ENCODE results near the gene THEM5.
A peak's percentile ranks its signal among the peaks of the same experiment; 100 is the strongest.
"Not testable (repeated sequence)": the region's sequence is repeated elsewhere in the genome, so short reads cannot be mapped to it uniquely, and the experiment has no call there.

Gene THEM5

DNA sequence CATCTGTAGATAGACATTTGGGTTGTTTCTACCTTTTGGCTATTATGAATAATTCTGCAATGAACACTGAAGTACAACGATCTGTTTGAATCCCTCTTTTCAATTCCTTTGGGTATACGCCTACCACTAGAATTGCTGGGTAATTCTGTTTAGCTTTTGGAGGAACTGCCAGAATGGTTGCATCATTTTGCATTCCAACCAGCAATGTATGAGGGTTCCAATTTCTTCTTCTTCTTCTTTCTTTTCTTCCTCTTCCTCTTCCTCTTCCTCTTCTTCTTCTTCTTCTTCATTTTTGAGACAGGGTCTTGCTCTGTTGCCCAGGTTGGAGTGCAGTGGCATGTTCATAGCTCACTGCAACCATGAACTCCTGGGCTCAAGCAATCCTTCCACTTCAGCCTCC lies 13.8 kb upstream of the THEM5 start:
- no peak for DNase-seq

DNA sequence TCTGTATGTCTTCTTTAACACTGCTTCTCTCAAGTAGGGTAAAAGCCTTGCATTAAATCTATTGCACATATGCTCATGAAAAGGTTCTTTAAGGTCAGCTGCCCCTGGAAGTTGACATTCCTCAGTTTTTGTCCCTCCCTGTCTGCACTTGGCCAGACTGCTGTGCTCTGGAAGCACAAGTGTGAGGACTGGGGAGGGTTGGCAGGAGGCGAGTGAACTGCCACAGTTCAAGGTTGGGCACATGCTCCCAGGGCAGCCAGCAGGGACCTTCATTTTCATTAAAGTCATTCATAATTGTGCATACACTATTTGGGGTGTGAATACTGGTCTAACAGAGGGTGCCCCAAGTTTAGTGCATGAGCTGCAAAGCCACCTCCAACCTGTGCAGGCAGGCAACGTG lies 10.9 kb upstream of the THEM5 start:
- no peak for DNase-seq

DNA sequence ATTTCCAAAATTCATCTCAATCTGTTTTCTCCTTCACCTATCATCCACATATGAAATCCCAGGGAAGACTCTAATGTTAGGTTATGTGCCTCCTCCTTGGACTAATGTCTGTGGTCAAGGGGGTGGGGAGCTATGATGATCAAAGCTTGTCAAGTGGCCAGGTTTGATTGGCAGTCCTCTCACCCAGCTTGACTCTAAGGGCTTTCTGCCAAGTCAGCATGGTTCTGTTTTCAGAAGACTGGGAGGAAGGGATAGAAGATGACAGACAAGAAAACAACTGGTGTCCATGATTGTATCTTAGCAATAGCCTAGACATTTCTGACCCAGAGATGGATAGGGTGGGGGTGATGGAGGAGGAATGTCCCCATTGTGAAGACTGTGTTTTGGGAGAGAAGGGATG lies 9.1 kb upstream of the THEM5 start:
- no peak for DNase-seq

DNA sequence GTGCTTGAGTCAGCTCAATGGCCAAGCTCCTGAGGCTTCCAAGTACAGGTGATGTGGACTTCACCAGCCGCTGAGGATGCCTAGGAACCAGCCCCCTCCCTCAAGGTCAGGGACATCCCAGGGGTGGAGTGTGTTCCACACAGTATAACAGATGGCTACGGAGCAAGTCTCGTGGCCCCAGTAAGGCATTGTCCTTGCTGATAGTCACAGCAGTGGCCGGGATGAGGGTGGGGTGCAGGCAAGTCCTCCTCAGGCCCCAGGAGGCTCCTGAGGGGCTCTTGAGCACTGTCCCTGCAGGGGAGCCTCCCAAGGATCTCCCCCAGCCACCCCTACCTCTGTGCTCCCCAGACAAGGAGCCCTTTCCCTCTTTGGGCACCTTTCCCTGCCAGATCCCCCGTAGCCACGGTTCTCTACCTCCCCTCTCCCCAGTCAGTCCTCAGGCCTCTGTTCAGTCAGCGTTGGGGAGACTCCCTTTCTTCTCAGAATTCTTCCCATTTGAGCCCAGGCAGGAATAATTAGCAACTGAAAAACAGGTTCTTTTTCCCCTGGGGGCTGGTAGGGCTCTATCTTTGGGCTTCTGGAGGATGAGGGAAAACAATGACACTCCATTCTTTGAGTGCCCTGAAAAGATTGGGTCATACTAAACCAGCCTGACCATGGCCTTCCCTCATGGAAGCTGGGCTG lies 7.1 kb upstream of the THEM5 start:
- no peak for DNase-seq

DNA sequence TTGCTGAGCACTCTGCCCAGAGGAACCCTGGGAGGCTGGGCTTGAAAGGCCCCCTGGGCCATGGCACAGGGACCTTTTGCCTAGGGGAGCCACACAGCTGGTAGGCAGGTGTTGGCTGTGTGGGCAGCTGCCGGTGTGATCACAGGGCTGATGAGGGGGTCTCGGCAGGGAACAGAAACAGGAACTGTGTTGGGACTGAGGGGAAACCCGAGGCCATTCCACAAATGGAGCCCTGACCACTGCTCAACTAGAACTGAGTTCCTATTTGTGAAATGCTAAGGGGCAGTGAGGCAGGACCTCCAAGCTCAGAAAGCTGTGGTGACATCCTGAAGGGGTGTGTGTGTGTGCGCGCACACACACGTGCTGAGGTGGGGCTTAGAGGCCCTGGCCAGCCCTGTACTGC lies 6.4 kb upstream of the THEM5 start:
- no peak for DNase-seq

DNA sequence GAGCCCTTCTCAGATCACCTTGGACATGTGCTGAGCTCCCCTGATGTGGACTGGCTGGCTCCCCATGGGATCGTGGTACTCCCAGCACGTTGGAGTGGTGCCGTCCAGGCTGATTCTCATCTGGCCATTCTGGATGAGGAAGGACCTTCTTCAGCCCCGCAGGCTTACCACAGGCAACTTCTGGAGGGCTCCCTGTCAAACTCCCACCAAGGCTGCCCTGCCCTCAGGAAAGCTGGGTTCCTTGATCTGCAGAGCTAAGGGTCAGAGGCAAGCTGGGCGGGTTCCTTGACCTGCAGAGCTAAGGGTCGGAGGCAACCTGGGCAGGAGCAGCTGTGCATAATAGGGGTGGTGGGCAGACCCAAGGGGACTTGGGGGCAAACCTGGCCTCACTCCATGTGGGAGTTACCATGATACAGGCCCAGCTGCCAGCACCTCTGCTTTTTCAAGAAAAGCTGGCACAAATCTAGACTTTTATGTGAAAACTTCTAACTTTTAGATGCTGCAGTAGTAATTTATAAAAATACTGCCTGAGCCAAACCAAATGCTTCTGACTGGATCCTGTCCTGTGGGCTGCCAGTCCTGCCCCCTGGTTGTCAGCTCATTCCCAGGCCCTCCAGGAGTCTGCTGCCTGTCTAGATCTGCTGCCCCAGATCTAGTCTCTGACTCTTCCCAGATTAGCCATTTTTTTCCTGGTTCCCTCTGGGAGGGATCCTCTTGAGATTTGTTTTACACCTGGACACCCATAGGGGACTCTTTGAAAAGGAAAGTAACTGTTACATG lies 5.6 kb upstream of the THEM5 start:
- DNase-seq: no peak

DNA sequence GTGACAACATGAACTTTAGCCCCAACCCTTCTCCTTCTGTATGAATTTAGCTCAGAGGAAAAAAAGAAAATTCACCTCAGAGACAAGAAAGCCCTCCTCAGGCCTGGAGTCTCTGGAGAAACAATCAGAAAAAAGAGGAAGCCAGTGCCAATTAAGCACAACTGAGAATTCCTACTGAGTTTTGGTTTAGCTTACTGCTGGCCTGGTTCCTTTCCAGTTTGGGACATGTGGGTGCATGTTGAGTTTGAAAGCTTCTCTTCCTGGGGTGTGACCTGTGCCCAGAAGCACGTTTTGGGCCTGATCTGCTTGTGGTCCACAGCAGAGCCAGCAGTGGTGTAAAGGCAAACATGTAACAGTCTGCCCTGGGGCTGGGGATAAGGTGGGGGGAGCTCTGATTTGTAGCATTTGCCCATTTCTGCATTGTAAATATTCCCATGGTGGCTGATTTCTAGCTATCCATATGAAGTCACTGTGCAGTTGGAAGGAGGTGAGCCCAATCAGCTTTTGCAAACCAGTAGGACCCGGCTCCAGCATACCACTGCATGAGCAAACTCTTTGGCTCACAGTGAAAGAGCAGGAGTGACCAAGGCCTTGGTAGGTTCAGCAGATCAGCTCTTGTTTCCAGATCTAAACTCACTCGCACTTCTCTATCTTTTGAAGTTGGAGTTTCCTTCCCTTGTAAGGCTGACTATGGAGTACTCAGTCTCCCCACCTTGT lies 4.7 kb upstream of the THEM5 start:
- DNase-seq: no peak

DNA sequence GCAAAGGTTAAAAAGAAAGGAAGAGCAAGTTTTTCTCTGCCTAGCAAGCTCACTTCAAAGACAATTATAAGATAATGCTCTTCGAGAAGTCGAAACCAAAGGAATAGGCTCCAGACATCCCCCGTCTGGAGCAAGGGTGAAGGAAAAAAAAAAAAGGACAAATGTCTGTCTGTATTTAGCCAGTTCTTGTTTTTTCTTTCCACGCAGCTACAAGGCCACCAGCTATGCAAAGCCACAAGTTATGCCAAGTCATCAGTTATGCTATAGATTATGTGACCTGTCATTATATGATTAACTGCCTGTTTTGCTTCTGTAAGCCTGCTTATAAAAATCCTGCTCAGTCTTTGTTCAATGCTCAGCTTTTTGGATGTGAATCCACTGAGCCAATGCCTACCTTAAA lies 2.4 kb upstream of the THEM5 start:
- no peak for DNase-seq

DNA sequence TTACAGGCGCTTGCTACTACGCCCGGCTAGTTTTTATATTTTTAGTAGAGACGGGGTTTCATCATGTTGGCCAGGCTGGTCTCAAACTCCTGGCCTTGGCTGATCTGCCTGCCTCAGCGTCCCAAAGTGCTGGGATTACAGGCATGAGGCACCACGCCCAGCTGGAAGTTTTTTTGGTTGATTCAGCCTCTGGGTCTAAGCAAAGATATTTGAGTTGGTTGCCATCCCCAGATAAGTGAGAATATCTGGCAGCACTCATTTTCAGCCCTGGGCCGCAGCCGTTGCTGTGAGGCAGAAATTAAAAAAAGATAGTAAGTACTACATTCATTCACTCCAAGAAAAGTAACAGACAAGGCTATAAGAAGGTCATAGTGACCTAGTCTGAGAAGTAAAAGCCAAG lies 2.0 kb upstream of the THEM5 start:
- DNase-seq: not testable (repeated sequence)

DNA sequence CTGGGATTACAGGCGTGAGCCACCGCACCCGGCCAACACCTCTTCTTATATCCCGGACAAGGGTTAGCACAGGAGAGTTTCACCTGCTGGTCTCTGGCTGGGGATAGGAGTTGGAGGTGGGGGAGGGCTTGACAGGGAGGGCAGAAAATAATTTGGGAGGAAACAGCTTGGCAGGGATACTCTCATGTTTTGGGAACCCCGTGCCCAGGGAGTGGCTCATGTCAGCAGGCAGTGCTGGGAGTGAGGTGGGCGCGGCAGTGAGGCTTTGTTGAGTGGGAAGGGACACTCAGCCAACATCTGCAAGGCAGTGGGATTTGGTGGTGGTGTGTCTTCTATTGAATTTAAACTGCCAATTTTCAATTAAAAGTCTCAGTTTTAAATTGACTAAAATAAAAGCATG lies 1.1 kb upstream of the THEM5 start:
- DNase-seq: no peak

DNA sequence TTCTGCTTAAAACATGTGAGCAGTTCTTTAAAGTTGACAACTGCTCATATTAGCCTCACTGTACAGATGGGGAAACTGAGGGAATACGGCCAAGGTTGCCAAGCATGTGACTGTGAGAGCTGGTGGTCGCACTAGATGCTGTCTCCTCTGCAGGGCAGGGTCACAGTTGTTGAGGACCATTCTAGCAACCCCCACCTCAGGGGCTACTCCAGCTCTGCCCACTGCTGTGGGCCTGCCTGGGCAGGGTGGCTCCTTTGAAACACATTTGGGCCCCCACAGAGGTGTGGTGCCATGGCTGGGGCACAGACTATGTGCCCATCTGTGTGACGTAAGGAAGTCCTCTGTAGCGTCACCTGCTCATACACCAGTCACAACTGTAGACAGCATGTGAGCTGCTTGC lies 779 bp downstream of the THEM5 start:
- DNase-seq: no peak

DNA sequence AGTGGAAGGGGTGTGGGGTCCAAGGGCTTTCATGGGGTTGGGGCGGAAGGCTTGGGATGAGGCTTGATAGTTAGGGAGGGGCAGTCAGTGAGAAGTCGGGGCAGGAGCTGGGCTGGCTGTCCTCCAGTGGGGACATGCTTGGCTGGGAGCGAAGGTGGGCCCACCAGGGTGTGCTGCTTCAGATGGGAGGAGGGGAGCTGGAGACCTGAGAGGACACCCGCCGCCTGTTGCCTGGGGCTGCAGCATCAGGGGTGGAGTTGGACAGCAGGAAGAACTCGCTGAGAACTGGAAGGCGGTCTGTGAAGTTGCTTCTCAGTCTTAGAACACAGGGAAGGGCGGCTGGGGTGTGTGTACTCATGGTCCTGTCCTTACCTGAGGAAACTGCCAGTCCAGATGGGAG lies 1.6 kb downstream of the THEM5 start:
- DNase-seq: no peak

DNA sequence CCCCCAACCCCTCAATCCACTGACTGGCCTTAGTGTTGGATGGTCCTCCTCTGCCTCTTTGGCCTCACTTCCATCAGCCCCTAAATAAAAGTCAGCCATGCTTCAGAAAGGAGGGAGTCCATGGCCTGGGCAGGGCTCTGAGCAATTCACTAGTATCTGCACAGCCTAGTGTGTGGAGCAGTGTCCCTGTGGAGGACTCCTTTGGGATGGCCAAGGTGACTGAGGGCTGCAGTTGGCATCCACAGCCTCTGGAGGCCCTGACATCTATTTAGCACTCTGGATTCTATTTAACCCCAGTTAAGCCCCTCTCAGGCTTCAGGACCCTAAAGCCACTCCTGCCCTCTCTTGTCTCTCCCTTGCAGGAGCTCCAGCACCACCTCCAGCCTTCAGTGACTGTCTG lies 3.6 kb downstream of the THEM5 start:
- DNase-seq: no peak

DNA sequence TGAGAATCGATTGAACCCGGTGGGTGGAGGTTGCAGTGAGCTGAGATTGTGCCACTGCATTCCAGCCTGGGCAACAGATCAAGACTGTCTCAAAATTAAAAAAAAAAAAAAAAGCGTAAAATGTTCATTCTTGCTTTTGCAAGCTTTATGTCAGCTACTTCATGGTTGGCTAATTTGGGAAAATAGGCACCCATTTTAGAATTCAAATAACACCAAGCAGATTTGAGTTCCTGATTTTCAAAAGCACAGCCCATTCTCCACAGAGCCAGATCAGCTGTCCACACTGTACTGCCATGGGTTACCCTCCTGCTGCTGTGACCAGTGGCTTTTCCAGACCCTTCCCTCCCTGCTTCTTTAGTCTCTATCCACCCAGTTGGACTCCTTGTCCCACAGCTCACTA lies 4.4 kb downstream of the THEM5 start:
- DNase-seq: no peak

DNA sequence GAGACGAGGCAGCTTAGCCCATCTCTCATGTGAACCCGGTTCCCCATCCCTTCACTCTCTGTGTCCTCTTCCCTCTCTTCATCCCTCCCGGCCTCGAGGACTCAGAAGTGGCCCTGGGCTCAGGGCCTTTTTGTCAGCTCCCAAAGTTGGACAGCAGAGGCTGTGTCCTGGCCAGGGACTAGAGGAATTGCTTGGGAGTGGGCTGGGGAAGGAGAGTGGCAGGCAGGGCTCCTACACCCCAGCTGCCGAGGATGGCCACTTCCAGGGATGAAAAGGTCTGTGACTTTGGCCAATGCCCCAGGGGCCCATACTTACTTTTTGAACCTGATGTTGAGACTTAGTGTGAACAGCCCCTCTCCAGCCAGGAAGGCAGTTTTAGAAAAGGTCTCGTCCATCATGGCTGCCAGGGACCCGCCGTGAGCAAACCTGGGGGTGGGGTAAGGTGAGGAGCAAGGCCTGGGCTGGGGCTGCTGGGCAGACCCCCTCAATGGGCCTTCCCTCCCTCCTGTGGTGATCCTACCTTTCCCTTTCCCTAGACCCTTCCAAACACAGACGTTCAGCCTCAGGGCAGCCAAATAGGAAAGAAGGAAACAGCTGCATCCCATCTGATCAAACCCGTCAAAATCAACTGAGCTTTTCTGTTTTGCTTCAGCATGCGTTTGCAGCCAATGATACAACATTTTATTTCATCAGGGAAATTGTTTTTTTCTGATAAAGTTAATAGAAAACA lies 5.5 kb downstream of the THEM5 start:
- DNase-seq: no peak

DNA sequence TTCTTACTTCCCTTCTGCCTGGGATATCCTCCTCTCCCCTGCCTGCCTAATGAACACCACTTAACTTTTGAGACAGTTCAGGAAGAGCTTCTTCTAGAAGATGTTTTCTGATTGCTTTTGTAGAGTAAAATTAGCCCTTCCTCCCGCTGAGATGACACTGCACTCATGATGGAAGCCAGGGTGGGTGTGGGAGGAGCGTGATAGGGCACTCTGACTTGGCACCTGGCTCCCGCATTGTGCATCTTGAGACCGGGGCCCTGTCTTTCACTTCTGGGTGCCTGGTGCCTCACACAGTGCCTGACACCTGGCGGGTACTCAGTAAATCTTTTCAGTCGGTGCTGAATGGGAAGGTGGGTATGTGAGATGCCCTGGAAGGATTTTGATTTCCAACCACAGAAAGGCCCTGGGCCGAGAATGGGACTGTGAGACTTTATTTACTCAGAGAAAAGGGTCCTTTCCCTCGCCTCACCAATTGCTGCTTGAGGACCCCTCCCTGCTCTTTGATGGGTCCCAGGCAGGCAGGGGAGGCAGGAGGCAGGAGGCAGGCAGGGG lies 6.8 kb downstream of the THEM5 start:
- DNase-seq: no peak

DNA sequence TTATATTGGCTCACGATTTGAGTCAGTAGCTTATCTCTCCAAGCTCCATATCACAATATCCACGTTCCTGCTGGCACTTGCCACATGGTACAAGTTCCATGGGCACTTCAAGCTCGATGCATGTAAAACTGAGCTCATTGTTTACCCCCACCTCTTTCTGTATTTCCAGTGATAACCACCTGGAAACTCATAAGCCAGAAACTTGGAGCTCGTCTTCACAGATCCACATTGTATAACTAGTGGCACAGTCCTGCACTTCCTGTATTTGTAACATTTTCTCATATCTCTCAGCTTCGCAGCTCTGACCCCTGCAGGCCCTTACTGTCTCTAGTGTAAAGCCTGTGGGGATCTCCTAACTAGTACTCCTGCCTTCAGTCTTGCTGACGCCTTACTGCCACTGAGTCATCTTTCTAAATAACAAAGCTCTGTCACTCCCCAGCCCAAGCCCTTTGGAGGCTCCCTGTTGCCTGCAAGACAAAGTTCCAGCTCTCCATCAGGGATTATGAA lies 7.4 kb downstream of the THEM5 start:
- DNase-seq: no peak

DNA sequence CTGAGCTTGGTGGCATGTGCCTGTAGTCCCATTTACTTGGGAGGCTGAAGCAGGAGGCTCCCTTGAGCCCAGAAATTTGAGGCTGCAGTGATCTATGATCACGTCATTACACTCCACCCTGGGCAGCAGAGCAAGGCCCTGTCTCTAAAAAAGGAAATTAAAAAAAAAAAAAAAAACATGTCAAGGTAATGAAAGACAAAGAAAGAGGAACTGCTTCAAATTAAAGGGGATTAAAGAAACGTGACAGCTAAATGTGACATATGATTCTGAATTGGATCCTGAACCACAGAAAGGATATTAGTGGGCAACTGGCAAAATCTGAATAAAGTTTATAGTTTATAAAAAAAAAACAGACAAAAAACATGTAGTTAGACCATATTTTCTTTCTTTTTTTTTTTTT lies 10.1 kb downstream of the THEM5 start:
- no peak for DNase-seq

DNA sequence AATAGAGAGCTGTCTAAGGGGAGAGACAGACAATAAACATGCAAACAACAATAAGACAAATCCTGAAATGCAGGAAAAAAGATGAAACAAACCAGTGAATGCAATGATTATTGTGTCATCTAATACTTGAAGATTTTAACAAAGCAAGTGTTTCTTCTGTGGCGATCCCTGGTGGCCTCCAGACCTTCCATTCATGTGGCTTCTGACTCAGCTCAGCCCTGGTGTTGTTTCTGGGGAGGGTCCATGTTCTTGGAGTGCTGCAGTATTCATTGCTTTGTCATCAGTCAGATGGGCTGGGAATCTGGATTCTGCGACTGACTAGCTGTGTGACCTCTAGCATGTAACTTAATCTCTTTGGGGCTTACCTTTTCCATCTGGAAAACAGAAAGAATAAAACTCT lies 12.4 kb downstream of the THEM5 start:
- no peak for DNase-seq

DNA sequence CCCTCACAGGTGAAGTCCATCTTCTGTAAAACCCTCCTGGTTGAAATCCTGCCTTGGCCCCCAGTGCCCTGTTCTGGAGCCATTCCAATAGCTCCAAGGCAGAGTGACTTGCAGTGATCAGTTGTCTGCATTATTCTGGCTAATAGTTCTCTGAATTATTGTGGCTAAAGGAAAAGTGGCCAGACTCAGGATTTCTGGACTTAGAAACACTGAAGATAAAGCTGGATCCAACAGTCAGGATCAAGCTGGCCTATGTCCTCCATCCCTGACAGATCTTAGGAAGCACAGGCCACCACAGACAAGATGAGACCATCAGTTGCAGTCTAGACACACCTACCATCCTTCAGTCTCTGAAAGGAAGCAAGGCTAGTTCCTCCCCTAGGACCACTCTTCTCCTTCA lies 13.1 kb downstream of the THEM5 start:
- DNase-seq: no peak

DNA sequence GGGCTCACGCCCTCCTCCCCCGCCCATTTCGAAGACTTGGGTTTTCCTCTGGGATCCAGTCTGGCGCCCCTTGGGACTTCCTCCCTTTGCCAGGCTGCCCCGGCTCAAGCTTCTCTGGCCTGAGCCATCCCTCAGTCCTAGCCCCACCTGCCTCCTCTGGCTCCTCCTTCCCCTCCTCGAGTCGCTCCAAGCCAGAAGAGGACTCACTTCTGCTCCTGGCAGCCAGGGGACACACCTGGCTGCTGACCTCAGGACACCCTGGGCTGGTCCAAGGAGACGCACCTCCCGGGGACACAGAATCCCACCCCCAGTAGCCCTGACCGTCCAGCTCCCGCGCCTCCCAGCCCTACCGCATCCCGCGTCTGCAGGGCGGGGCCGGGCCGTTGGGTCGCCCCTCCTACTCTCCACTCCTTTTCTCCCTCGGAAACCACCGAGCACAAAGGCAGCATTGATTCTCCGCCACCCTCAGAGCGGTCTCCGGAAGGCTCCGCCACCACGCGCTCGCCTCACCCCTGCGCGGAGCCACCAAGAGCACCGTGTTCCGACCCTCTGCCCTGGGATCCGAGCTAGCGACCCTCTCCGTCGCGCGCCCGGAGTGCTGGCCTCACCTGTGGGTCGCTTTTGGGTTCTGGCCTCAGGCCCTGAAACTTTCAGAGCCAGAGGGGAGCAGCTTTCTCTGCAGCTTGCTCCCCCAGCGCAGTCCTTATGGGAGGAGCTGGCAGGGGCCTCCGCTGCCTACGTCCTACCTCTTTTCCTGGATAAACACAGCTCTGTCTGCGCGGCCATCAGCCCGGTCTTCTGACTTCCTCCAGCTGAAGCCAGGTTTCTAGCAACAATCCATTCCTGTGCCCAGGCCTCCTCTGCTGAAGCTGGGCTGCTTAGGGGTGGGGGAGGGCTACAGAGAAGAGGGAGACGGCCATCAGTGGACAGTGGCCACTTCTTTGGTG lies 13.8 kb downstream of the THEM5 start, which contains the start of gene C2CD4D:
Gene C2CD4D, minus strand, starts transcription at position 364 of the 947 bp plus-strand sequence. CDS start 831 bp downstream, outside the sequence.
- peak; percentile 75 for DNase-seq

DNA sequence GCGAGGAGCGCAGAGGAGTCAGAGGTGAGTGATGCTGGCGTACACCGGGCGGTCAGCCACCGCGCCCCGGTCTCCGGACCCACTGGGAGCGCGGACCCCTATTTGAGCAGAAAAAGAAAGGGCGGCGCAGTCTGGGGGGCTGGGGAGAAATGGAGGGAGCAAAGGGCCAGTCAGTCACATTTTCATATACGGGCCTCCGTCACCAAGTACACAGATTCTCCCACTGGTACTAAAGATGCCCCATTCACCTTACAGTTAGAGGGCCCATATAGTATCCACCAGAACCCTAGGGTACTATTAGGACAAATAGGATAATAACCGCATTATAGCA lies 14.5 kb downstream of the THEM5 start:
- DNase-seq: no peak
